HG03103 (cell line): ENCODE results near the gene CNOT4.
"Not testable (repeated sequence)": the region's sequence is repeated elsewhere in the genome, so short reads cannot be mapped to it uniquely, and the experiment has no call there.

ENCODE experiments used
- ATAC-seq: cut with Tn5 transposase; IDR thresholded peaks from one replicate; pipeline ENCODE4 v1.9.1; 2021; ENCODE audit warnings: low read depth; ENCODE audit not compliant: unreplicated experiment

The CNOT4 gene

DNA sequence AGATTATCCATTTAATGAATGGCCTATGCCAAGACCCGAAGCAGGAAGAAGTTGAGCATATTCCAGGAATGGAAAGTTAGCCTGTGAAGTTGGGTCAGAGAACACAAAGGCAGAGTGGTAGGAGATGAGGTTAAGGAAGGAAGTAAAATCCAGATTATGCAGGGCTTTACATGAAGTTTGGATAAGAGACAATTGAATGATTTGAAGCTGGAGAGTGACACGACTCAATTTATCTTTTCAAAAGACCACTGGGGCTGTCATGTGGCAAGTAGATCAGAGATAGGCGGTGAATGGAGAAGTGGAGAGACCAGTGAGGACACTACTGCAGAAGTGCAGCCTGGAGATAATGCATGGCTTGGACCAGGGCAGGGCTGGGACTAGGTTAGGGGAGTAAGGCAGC is 7.2 kb upstream of the CNOT4 start:
- no peak for ATAC-seq

DNA sequence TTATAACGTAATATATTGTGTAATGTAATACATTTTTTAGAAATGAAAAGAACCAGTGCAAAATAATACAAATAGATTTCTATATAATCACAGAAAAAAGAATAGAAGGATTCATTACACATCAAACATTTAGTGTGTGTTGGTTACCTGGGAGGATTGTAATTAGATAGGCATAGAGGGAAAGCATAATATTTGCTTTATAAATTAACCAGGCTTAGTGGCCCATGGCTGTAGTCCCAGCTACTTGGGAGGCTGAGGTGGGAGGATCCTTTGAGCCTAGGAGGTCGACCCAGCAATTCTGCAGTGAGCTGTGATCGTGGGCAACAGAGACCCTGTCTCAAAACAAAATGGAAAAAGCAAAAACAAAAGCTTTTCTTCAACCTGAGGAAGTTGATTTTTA is 5.0 kb upstream of the CNOT4 start:
- no peak for ATAC-seq

DNA sequence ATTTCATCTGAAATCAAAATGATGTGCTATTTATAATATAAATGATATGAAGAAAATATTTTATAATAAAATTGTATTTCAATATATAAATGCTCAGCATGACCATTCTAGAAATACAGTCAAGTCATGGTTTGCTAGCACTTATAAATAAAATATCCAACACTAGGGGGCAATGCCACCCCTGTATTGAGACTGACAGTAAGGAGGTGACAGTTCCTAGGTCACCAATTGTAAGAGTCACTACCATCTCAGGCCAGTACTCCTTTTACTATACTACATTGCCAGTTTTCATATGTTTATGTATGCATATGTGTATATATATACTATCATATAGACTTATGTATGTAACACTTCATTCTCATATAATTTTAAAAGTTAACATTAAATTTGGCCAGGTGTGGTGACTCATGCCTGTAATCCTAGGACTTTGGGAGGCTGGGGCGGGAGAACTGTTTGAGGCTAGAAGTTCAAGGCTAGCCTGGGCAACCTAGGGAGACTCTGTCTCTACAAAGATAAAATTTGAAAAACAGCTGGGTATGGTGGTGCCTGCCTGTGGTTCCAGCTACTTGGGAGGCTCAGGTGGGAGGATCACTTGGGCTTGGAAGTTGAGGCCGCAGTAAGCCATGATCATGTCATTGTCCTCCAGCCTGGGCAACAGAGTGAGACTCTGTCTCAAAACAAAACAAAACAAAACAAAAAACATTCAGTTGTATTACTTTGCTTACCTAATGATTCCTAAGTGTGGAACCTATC is 2.4 kb upstream of the CNOT4 start:
- ATAC-seq, result no peak

DNA sequence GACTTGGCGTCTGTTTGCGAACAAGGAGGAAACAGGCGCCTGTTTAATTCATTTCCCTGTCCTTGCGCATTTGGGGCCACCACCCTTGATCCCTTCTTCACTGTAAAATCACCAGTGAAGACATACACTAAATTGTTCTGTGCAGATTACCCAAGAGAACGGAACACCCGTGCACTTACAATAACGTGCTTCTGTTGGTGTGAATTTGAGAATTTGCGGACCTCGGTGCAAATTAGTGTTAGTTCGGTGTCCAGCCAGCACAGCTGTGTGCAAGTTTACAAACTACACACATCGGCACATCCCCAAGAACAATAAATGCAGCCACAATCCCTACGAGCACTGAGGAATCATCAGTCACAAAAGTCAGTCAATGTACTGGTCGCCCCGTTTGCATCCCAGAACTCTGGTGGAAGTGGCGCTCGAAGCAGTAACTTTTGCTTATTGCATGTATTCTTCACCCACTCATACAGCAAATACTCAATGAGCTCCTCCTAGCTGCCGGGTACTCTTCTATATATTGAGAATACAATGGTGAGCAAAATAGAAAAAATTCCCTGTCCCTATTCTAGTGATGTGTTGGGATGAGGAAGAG is 786 bp upstream of the CNOT4 start:
- no peak for ATAC-seq

DNA sequence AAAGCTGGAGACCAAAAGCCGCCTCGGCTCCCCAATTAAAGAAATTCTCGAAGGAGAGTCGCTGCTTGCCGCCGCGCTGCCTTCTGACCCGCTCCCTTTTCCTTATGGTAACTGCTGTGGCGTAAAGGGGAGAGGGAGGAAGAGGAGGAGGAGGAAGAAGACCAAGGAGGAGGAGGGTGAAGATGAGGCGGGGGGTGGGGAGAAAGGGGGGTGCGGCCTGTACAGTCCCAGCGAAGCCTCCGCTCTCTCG is 388 bp downstream of the CNOT4 start:
- ATAC-seq, result no peak

DNA sequence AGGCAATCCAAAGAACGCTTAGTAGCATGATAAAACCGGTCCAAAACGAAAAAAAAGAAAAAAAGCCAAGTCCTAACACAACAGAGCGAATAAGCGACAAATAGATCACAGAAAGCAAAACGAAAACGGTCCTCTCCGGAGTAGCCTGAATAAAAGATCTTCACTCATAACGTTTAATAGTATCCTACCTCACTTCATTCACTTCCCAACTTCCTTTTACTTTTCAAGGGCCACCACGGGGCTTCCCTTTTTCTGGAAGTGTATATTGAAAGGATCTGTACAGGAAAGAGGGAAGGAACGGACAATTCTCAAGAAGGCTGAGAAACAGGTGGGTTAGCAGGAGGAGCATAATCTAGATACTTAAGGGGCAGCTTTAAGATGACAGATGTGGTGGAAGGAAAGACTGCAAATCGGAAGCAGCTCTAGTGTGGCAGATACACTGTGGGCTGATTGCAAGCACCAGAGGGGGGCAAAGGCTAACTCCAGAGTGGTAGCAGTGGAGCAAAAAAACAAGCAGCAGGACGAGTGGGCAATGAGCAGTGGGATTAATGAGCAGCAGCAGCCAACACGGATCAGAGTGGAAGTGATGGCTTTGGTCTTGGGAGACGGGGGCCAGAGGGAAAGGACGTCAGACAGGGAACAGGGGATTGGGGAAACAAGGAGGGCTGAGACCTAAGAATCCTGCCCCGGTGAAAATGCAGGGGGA is 866 bp downstream of the CNOT4 start:
- ATAC-seq, result no peak

DNA sequence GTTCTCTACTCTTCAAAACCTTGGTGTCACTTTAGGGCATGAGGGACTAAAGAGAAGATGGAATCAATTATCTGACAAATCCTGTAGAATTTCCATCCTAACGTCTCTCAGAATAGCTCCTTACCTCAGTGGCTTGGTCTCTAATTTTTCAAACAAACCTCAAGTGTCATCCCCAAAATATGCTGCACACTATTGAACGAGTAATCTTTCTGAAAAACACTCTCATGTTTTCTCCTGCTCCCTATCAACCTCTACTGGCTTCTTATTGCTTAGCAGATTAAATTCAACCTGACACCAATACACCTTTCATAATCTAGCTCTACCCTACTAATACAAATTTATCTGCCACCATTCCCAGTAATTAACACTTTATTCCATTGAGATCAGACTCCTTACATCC is 8.5 kb downstream of the CNOT4 start:
- no peak for ATAC-seq

DNA sequence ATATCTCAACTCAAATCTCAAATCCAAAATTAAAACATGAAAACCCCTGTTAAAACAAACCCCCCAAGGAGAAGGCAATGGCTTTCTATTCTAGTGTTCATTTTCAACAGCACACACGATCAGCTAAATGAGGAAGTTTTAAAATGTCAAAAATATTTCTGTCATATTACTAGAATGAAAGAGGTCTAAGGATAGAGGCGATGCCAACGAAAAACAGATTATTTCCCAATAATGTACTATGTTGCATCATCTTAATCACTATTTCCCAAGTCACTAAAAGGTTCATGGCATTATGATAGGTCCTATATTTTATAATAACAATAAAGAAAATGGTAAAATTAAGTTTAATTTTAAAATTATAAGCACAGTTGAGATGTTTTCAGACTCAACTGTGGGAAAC is 10.1 kb downstream of the CNOT4 start:
- no peak for ATAC-seq

DNA sequence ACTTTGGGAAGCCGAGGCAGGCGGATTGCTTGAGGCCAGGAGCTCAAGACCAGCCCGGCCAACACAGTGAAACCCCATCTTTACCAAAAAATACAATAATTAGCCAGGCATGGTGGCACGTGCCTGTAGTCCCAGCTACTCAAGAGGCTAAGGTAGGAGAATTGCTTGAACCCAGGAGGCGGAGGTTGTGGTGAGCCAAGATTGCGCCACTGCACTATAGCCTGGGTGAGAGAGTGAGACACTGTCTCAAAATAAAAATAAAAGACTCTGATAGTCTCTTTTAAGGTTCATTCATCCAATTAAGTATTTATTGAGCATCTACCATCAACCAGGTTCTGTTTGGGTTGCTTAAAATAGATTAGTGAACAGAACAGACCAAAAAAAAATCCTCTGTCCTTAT is 12.7 kb downstream of the CNOT4 start:
- ATAC-seq, result not testable (repeated sequence)

DNA sequence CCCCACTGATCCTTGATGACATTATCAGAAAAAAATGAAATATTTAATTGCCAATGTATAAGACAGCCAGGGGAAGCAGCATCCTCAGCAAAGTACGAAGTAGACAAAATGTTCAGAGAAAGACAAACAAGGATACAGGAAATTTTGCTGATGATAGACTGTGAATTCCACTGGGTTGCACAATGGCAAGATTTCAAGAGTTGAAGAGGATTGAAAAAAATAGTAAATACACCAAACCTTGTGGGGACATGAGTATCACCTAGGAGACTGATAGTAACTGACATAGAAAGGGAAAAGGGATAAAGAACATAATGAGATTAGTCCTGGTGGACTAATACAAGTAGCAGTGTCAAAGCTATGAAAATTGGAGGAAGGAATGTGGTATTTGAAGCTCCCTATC is 16.5 kb downstream of the CNOT4 start:
- no peak for ATAC-seq

DNA sequence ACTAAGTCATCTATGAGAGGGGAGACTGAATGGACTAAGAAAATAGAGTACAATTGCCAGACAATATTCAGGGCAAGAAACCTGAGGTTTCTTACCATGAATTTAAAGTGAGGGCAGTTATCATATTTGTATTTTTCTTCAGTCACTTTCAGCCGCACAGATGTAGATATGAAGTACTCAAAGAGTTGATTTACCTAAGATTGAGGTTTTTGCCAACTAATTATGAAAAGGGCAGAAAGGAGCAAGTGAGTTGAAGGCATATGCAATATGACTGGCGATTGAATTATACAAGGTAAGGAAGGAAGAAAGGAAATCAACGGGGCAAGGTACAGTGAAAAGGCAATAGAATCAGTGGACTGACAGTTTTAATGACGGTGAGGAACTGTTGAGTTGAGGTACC is 17.8 kb downstream of the CNOT4 start:
- no peak for ATAC-seq

DNA sequence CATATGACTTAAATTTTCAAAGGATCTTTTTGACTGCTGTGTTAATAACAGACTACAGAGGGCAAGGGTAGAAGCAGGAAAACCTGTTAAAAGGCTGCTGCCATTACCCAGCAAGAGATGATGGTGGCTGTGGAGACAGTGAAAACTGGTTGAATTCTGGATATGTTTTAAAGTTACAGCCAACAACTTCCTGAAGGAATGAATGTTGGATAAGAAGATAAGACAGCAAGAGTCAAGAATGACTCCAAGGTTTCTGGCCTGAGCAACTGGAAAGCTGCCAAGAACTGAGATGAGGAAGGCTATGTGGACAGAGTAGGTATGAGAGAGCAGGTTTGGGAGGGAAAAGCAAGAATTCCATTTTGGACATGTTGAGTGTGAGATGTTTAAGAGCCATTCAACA is 19.1 kb downstream of the CNOT4 start:
- ATAC-seq, result no peak

DNA sequence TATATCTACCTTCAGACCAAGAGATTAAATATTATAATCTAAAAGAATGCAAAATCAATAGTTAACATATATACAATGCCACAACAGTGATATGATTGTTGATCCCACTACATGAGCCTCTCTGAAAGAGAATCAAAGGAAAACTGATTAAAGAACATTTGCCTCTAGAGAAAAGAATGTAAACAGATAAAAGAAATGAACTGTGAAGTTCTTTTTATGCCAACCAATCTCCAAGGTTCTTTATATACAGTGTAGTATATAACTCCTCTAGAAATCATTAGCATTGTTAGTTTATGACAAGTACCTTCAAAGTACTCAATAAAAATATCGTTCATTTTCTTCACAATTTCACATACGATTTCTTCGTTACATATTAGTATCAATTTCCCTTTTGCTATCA is 20.1 kb downstream of the CNOT4 start:
- no peak for ATAC-seq

DNA sequence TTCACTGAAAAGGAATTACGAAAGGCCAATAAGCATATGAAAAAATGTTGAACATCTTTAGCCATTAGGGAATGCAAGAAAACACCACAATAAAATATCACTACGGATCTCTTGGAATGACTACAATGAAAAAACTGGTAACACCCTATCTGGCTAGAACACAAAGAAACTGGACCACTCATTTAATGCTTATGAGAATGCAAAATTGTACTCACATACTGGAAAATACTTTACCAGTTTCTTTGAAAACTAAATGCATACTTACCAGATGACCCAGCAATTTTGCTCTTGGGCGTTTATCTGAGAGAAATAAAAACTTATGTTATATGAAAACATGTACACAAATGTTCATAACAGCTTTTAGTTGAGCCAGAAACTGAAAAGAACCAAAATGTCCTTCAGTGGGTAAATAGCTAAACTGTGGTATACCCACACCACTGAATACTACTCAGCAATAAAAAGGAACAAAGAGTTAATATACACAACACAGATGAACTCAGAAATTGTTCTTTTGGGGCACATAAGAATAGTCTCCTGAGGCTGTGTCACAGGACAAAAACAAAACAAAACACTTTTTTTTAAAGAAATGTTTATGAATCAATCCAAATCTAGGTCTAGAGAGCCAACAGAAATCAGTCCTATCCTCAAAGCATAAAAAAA is 23.5 kb downstream of the CNOT4 start:
- no peak for ATAC-seq

DNA sequence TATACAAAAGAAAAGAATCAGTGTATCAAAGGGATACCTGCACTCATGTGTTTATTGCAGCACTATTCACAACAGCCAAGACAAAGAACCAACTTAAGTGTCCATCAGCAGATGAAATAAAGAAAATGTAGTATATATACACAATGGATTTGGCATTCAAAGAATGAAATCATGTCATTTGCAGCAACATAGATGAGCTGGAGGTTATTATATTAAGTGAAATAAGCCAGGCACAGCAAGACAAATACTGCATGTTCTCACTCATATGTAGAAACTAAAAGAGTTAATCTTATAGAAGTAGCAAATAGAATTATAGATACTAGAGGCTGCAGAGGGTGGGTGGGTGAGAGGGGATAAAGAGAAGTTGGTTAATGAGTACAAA is 28.3 kb downstream of the CNOT4 start:
- ATAC-seq, result no peak

DNA sequence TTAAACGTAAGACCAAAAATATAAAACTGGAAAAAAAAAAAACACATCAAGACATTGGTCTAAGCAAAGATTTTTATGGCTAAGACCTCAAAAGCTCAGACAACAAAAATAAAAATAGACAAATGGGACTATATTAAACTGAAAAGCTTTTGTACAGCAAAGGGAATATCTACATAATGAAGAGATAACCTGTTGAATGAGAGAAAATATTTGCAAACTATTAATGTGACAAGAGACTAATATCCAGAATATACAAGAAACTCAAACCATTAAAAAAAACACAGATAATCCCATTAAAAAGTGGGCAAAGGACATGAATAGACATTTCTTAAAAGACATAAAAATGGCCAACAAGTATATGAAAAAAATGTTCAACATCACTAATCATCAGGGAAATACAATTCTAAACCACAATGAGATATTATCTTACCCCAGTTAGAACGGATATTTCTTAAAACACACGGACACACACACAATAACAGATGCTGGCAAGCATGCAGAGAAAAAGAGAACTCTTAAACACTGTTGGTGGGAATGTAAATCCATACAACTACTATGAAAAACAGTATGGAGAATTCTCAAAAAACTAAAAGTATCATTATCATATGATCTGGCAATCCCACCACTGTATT is 28.8 kb downstream of the CNOT4 start:
- no peak for ATAC-seq

DNA sequence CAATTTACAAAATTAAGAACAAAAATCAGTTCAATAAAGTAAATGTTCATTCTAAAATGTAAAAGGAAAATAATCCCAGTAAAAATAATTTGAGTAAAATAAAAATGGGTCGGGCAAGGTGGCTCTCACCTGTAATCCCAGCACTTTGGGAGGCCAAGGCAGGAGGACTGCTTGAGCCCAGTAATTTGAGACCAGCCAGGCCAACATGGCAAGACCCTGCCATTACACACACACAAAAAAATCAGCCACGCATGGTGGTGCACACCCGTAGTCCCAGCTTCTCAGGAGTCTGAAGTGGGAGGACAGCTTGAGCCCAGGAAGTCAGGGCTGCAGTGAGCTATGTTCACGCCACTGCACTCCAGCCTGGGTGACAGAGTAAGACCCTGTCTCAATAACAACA is 34.4 kb downstream of the CNOT4 start:
- no peak for ATAC-seq

DNA sequence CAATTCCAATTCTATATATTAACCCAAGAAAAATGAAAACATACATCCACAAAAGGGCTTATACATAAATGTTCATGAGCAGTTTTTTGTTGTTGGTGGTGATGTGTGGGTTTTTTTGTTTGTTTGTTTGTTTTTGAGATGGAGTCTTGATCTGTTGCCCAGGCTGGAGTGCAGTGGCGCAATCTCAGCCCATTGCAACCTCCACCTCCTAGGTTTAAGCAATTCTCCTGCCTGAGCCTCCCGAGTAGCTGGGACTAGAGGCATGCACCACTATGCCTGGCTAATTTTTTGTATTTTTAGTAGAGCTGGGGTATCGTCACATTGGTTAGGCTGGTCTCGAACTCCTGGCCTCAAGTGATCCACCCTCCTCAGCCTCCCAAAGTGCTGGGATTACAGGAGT is 40.2 kb downstream of the CNOT4 start:
- ATAC-seq, result not testable (repeated sequence)

DNA sequence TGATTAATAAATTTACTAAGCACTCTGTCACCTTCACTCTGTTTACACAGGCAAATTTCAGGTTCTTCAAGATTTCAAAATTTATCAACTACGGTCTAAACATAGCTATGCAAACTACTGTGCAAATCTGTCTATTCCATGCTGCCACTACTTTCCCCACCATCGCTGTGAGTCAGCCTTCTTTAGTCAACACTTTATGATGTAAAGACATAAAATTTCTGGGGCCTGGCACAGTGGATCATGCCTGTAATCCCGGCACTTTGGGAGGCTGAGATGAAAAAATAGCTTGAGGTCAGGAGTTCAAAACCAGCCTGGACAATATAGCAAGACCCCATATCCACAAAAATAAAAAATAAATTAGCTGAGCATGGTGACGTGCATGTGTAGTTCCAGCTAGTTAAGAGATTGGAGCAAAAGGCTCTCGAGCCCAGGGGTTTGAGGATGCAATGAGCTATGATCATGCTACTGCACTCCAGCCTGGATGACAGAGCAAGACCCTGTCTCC is 42.6 kb downstream of the CNOT4 start:
- no peak for ATAC-seq

DNA sequence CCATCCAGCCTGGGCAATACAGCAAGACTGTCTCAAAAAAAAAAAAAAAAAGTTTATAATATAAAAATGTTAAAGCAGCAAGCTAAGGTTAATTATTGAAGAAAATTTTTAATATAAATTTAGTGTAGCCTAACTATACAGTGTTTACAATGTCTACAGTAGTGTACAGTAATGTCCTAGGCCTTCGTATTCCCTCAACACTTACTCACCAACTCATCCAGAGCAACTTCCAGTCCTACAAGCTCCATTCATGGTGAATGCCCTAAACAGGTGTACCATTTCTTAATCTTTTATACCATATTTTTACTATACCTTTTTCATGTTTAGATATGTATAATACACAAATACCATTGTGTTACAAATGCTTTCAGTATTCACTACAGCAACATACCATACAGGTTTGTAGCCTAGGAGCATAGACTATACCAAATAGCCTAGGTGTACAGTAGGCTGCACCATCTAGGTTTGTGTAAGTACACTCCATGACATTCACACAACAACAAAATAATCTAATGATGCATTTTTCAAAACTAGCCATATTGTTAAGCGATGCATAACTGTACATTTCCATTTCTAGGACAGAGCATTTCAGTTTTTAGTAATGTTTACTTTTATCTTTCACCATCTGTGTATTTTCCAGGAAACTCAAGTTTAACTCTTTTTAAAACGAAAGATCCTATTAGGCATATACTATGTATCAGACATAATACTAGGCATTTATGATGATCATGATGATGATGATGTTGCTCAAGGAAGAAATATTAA is 43.3 kb downstream of the CNOT4 start:
- ATAC-seq, result no peak
